Pancreas (tissue), 10 donors: ENCODE measurements around the gene INHBC. TPM values are rescaled to one million over a fixed set of nuclear protein-coding genes. Genes with fewer than 3 reads are reported as not detected.
"Not testable (repeated sequence)": the region's sequence is repeated elsewhere in the genome, so short reads cannot be mapped to it uniquely, and the experiment has no call there.

ENCODE experiments used
- ATAC-seq, 4 donors: fragments of 200-7000 bp; cut with Tn5 transposase; one replicate each; pipeline versions ENCODE4 v1.8.0 to v1.9.1; 2020; ENCODE audit warnings: mild to moderate bottlenecking in 4 of 4, moderate library complexity in 4 of 4
- DNase-seq, 6 donors: peaks; one replicate each; pipeline ENCODE4 v3.0.0-alpha.2; 2020
- FAIRE-seq: peaks from 2 replicates; lab custom pipeline; 2012; peaks lifted over from hg19 to GRCh38; lab: Jason Lieb, UNC
- H3K27ac ChIP-seq, 4 donors: fragments of 200-600 bp; sonication (generic); 1 replicate in 3 of 4; 2 replicates in 1 of 4; pipeline versions ENCODE4 v1.5.0 to v1.8.0; 2020
- H3K27me3 ChIP-seq, 4 donors: fragments of 200-600 bp; one replicate each; pipeline ENCODE4 v1.8.0; 2021
- H3K36me3 ChIP-seq, 3 donors: fragments of 200-600 bp; sonication (generic) in 1 of 3; one replicate each; pipeline versions ENCODE4 v1.5.0 to v1.8.0; 2020 to 2021
- H3K4me1 ChIP-seq, 3 donors: fragments of 200-600 bp; one replicate each; pipeline ENCODE4 v1.8.0; 2021
- H3K4me3 ChIP-seq, 4 donors: fragments of 200-600 bp; sonication (generic) in 2 of 4; one replicate each; pipeline versions ENCODE4 v1.5.0 to v1.8.0; 2020 to 2021
- H3K9me3 ChIP-seq, 4 donors: fragments of 200-600 bp; one replicate each; pipeline ENCODE4 v1.8.0; 2021
- CTCF ChIP-seq, 4 donors: fragments of 200-600 bp; sonication (generic) in 3 of 4; IDR thresholded peaks; one replicate each; pipeline versions ENCODE4 v1.5.0 to v1.8.0; 2021; ENCODE audit warnings: antibody characterized with exemption in 4 of 4
- WGBS, 2 donors: extraction: QIAGEN DNeasy Blood & Tissue Kit; methylation state at CpG; one replicate each; pipeline ENCODE4 v1.1.7; 2013; 5-methylcytosine and 5-hydroxymethylcytosine counted together
- intact Hi-C, 3 donors: fragments of 100-400 bp; cut with DNase I; formaldehyde crosslinking; loops; one replicate each; pipeline versions ENCODE4 v1.11.1 to v1.14.2; 2022
- polyA plus RNA-seq, 2 donors: library from polyadenylated mRNA; stranded (reverse); fragments of 200-250 nt; gene quantifications; one replicate each; pipeline ENCODE4 v1.2.3, GENCODE V29; 2013
- total RNA-seq, 6 donors: library from RNA; stranded (reverse); fragmentation: NEBNext Ultra II Directional in 4 of 6; extraction: Animal tissue kit (Norgen Biotek cat#: 25700) in 4 of 6; gene quantifications; one replicate each; pipeline versions ENCODE4 v1.2.1 to v1.2.4, GENCODE V29; 2021 to 2023
- donor health status: healthy with polysubstance abuse.
- donor health status: DM: no; HTN: no; CAD: no; lungs with moderate emphysema.
- donor health status: DM: no; HTN: no; CAD: no.
- donor health status: control.
- donor health status: control.
- donor health status: Bipolar disorder and iron deficiency.
- donor health status: DM: yes; HTN: yes; CAD: no.
- donor health status: DM: no; HTN: no; CAD: no.
- donor health status: DM: no; HTN: no; CAD: no.
- donor health status: DM: yes; HTN: yes; CAD: no.

INHBC gene
- total and polyA plus RNA-seq, 8 donors, result 0.09 TPM; not detected in 6

GRCh38 chr12:57389033-57389432 is 45.6 kb upstream of the INHBC start:
- FAIRE-seq (no peak), DNase-seq (no peak), ATAC-seq (peak in 2 of 4 donors; percentile 46 to 69)
- Histone ChIP-seq H3K36me3 (no peaks in the 10 kb centered on the region), H3K27ac (no peak overlapping the region), H3K4me1 (no peaks in the 10 kb centered on the region), H3K4me3 (no peak overlapping the region), H3K27me3 (no peaks in the 10 kb centered on the region), H3K9me3 (no peaks in the 10 kb centered on the region)
- 63 to 67% methylated on average over 3 of the region's 3 CpGs for WGBS, 2 donors
- no peak for TF ChIP-seq CTCF (IDR thresholded peaks at IDR 0.05)
- intact Hi-C loops, result no loop called here

GRCh38 chr12:57390174-57390573 is 44.4 kb upstream of the INHBC start:
- Histone ChIP-seq H3K27ac (no peak overlapping the region), H3K27me3 (no peaks in the 10 kb centered on the region), H3K36me3 (peaks cover 0 to 3% (median 0%) of the 10 kb centered on the region in 3 donors), H3K9me3 (no peaks in the 10 kb centered on the region), H3K4me1 (no peaks in the 10 kb centered on the region), H3K4me3 (no peak overlapping the region)
- intact Hi-C loops, result no loop called here
- DNase-seq, result no peak
- FAIRE-seq, result no peak
- TF ChIP-seq CTCF (IDR thresholded peaks at IDR 0.05), result no peak
- no peak for ATAC-seq
- WGBS, 2 donors, result 92 to 95% methylated on average over 2 of the region's 2 CpGs

GRCh38 chr12:57395121-57395520 is 39.5 kb upstream of the INHBC start:
- Histone ChIP-seq H3K27me3 (no peaks in the 10 kb centered on the region), H3K4me1 (no peaks in the 10 kb centered on the region), H3K27ac (no peak overlapping the region), H3K36me3 (peaks cover 0 to 5% (median 0%) of the 10 kb centered on the region in 3 donors), H3K4me3 (no peak overlapping the region), H3K9me3 (no peaks in the 10 kb centered on the region)
- WGBS, 2 donors, result 95% methylated on average over 18 of the region's 18 CpGs
- FAIRE-seq (no peak), DNase-seq (no peak), ATAC-seq (no peak)
- no peak for TF ChIP-seq CTCF (IDR thresholded peaks at IDR 0.05)
- intact Hi-C loops, result no loop called here

- no peak overlapping the region for H3K4me3 ChIP-seq
- H3K36me3 ChIP-seq, result peaks cover 0 to 5% (median 0%) of the 10 kb centered on the region in 3 donors
- no peaks in the 10 kb centered on the region for H3K27me3 ChIP-seq
- no peak for TF ChIP-seq CTCF (IDR thresholded peaks at IDR 0.05)
- no peaks in the 10 kb centered on the region for H3K9me3 ChIP-seq
- DNase-seq (no peak), FAIRE-seq (no peak), ATAC-seq (peak in 1 of 4 donors; percentile 15)
- H3K4me1 ChIP-seq, result no peaks in the 10 kb centered on the region
- intact Hi-C loops, result no loop called here
- WGBS, 2 donors, result 58 to 72% methylated on average over 2 of the region's 2 CpGs
- H3K27ac ChIP-seq, result no peak overlapping the region
Measured at GRCh38 chr12:57397441-57397840, 37.1 kb upstream of the INHBC start.

GRCh38 chr12:57399718-57400463 is 34.7 kb upstream of the INHBC start:
- H3K9me3 ChIP-seq, H3K4me1 ChIP-seq, H3K4me3 ChIP-seq, H3K27ac ChIP-seq, H3K36me3 ChIP-seq, intact Hi-C loops, ATAC-seq, H3K27me3 ChIP-seq, DNase-seq, FAIRE-seq: not testable (repeated sequence)
- WGBS, 2 donors, result 97 to 98% methylated on average over 6 of the region's 7 CpGs
